Measurements from ENCODE around the gene MAMLD1.

The MAMLD1 gene

GRCh38 chrX:150357790-150358189, 5.3 kb upstream of the MAMLD1 start:
- no peak for DNase-seq (ENCODE audit: low read depth)

- DNase-seq (ENCODE audit: low read depth): no peak
Measured at GRCh38 chrX:150358651-150359050, 4.5 kb upstream of the MAMLD1 start.

- no peak for DNase-seq (ENCODE audit: low read depth)
Measured at GRCh38 chrX:150360331-150360730, 2.8 kb upstream of the MAMLD1 start.

- no peak for DNase-seq (ENCODE audit: low read depth)
Measured at GRCh38 chrX:150361070-150361776, 1.9 kb upstream of the MAMLD1 start.

DNA sequence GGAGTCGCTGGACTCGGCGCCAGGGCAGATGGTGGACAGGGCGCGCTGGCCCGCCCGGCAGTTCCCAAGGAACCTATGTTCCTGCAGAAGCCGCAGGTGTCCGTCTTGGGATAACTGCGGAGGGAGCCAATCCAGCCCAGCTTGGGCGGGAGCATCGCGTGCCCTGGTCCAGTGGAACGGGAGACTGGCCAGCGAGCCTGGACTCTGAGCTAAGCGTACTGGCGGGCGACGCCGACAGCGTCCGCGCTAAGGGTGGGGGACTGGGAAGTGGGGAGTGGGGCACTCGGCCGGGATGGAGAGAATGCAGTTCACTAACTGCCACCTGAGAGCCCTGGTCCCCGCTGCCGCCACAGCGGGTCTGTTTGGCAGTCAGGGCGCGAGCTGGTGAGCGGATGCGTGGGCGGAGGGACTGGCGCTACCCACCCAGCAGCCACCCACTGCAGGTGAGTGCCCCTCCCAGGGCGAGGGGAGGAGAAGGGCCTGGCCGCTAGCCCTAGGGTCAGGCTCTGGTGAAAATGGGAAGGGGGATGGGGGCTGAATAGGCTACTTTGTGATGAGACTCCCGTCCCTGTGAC, 1.3 kb upstream of the MAMLD1 start:
- no peak for DNase-seq (ENCODE audit: low read depth)

DNA sequence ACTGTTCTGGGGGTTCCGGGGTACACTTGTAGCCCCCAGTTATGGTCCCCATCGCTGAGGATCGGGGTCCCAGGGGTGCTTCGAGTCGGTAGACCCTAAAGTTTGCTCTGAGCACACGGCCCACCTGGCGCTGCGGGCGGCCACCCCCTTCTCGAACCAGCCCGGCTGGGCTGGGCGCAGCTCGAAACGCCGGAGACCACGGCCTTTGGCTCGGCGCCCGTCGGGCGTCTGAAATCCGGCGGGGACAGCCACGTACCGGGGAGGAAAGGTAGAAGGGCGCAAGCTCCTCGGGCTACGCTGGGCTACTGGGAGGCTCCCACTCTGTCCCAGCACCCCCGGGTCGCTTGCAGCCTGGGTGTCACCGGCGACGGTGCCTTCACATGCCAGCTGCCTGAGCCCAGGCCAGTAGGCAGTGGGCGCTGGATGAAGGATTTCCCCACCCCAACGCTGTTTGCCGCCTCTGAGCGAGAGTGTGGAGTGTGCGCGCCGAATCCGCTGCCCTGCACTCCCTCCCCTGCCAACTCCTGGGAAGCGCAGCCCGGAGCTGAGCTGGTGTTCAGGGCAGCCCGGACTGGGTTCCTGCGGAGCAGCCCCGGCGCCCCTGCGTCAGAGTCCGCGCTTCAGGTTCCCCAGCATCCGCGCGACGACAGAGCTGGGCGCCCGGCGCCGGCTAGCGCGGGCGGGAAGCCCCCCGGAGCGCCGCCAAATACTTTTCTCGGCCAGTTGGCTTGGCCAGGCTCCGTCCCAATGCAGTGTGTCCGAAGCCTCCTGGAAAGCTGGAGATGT, 637 bp downstream of the MAMLD1 start:
- DNase-seq (ENCODE audit: low read depth): no peak

GRCh38 chrX:150364347-150365050, 1.4 kb downstream of the MAMLD1 start:
- no peak for DNase-seq (ENCODE audit: low read depth)

- no peak for DNase-seq (ENCODE audit: low read depth)
Measured at GRCh38 chrX:150365051-150365989, 2.2 kb downstream of the MAMLD1 start.

- DNase-seq (ENCODE audit: low read depth): no peak
Measured at GRCh38 chrX:150365990-150366911, 3.1 kb downstream of the MAMLD1 start.

GRCh38 chrX:150366951-150367545, 3.9 kb downstream of the MAMLD1 start:
- DNase-seq (ENCODE audit: low read depth): no peak

DNA sequence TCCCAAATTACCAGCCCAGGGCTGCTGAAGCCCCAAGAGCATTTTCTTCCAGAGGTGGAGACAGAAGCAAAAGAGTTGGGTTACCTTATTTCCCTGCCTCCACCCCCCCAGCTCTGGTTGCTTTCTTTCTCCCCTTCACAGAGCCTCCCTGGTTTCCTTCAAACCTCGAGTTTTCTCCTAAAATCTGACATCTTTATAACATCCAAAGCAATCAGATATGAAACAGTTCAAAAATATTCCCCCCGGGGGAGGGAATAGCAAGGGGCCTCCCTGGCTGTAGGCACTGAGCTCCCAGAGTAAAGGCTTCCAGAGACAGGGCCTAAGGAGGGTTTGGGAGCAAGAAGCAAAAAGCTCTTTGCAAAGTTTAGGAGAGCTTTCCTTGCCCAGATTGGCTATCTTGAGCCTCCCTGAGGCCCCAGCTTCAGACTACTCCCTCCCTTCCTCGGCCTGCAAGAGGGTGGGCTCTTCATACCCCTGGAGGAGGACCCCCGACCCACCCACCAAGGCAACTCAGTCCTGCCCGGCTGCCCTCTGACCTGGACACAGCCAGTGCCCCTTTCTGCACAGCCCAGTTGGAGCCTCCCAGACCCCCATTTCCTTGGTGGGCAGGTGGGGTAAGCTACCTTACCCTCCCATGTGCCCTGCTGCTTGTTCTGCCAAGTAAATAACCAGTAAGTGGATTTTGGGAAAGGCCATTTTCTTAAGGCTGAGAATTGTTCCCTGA, 7.6 kb downstream of the MAMLD1 start:
- no peak for DNase-seq (ENCODE audit: low read depth)

- no peak for DNase-seq (ENCODE audit: low read depth)
Measured at GRCh38 chrX:150371877-150372276, 8.8 kb downstream of the MAMLD1 start.

DNA sequence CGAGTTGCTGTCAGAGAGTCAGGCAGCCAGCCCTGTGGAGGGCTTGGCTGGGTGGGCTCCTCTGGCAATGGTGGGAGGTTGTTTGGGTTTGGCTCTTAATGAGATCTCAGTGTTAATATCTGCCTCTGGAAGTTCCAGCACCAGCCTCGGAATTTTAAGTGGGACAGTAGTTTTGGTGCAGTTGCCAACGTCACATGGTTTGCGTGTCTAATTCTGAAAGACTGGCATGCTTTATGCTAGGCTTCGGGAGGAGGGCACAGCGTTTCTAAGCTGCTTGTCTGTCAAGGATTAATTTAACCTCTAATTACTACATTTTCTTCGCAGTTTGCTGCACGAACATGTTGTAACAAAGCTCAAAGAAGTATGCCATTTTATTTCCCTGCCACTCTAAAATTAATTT, 9.2 kb downstream of the MAMLD1 start:
- no peak for DNase-seq (ENCODE audit: low read depth)

DNA sequence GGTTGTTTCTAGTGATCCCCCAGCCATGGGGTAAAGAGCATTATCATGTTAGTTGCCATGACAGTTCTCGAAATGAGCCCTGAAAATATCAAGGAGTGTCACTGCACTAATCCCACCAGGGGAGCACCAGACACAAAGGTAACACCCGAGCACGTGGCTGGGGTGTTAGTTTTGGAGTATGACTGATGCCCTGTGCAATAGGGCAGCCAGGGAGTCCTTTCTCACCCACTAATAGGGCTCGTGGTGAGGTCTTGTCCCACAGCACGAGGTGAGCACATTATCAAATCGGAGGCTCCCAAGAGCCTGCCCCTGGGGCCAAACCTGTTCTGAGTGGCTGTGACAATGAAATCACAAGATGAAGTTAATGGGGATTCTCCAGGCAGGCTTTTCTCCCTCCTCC, 9.6 kb downstream of the MAMLD1 start:
- no peak for DNase-seq (ENCODE audit: low read depth)

- DNase-seq (ENCODE audit: low read depth): no peak
Measured at GRCh38 chrX:150375243-150375770, 12.2 kb downstream of the MAMLD1 start.

- no peak for DNase-seq (ENCODE audit: low read depth)
Measured at GRCh38 chrX:150377005-150377404, 13.9 kb downstream of the MAMLD1 start.

GRCh38 chrX:150405006-150405405, 41.9 kb downstream of the MAMLD1 start:
- no peak for DNase-seq (ENCODE audit: low read depth)

DNA sequence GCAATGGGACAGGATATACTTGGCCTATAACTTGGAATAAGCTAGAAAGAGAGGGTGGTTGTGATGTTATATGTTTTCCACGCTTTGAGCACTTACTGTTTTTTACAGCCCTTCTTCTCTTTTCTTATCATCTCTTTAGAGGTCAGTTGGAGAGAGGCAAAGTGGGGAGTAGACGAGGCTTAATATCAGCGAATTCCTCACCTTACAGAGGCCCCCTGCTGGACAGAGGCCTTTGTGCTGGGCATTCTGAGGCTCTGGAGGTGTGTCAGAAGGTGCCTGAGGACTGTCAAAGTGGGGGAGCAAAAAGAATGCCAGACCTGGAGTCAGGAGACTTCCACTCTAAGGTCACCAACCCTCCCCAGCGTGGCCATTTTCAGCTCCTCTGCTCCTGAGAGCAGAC, 42.5 kb downstream of the MAMLD1 start:
- DNase-seq (ENCODE audit: low read depth): no peak

DNA sequence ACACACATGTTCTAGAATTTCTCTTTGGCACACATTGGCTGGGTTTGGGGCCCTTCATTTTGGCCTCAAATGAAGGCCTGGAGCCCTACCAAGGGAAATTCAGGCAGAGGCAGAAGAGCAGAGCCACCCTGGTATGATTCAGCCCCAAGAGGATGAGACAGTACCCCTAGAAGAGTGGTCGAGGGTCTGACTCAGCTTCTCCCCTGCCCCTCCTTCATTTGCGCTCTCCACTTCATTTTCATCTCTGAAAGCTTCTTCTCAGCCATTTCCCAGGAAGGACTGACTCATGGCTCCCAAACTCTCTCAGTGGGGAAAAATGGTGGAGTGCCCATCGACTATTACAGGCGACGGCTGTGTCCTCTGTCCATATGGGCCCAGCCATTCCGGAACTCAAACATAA, 43.5 kb downstream of the MAMLD1 start:
- no peak for DNase-seq (ENCODE audit: low read depth)

Measured in stimulated activated CD4-positive, alpha-beta T cell treated with anti-CD3 and anti-CD28 coated beads, Interleukin-2, amount 100 ng/mL, for 4 hours (primary cell).